H1 (cell line): ENCODE data around the gene OTOGL. TPM values are rescaled to one million over a fixed set of nuclear protein-coding genes. Genes with fewer than 3 reads are reported as not detected.

Experiments
- CTCF ChIA-PET: fragments of 300-600 bp; sonication (Branson Sonifier 250); formaldehyde crosslinking; loops from one replicate; lab custom pipeline; 2021; ENCODE audit not compliant: partially characterized antibody; lab: Charles Lee
- POLR2A ChIA-PET: fragments of 300-600 bp; sonication (Branson Sonifier 250); formaldehyde crosslinking; loops from one replicate; lab custom pipeline; 2021; ENCODE audit warnings: inconsistent platforms; ENCODE audit not compliant: partially characterized antibody; lab: Charles Lee
- DNase-seq, 2 experiments: peaks; one replicate each; pipeline versions ENCODE4 v3.0.0 to v3.0.0-alpha.2; 2010 to 2022; ENCODE audit warnings: low spot score in 2 of 2, low read depth in 1 of 2, mixed read lengths in 1 of 2
- FAIRE-seq: peaks from 2 replicates; lab custom pipeline; 2011; peaks lifted over from hg19 to GRCh38; lab: Jason Lieb, UNC
- H2AFZ ChIP-seq: 2 replicates; pipeline ENCODE4 v1.8.1; 2012; ENCODE audit warnings: low read length, inconsistent platforms
- H2AK5ac ChIP-seq: 2 replicates; pipeline ENCODE4 v1.6.1; 2013; ENCODE audit warnings: low read depth, low read length
- H2BK120ac ChIP-seq: replicated peaks from 2 replicates; pipeline ENCODE3; 2013; ENCODE audit warnings: low read depth, low read length, inconsistent platforms
- H2BK12ac ChIP-seq: 2 replicates; pipeline ENCODE4 v1.6.1; 2013; ENCODE audit warnings: low read depth, low read length
- H2BK15ac ChIP-seq: 2 replicates; pipeline ENCODE4 v1.6.1; 2013; ENCODE audit warnings: low read length
- H2BK20ac ChIP-seq: 2 replicates; pipeline ENCODE4 v1.6.1; 2013; ENCODE audit warnings: low read length
- H2BK5ac ChIP-seq: 2 replicates; pipeline ENCODE4 v1.6.1; 2013; ENCODE audit warnings: low read depth, low read length
- H3K14ac ChIP-seq: 2 replicates; pipeline ENCODE4 v1.6.1; 2013; ENCODE audit warnings: inconsistent platforms; ENCODE audit not compliant: insufficient read length
- H3K18ac ChIP-seq: 2 replicates; pipeline ENCODE4 v1.6.1; 2013; ENCODE audit warnings: low read length; ENCODE audit errors: extremely low read depth
- H3K23ac ChIP-seq: 2 replicates; pipeline ENCODE4 v1.6.1; 2013; ENCODE audit warnings: inconsistent platforms; ENCODE audit not compliant: insufficient read length
- H3K23me2 ChIP-seq: 2 replicates; pipeline ENCODE4 v1.6.1; 2013; ENCODE audit warnings: low read depth, low read length
- H3K27ac ChIP-seq: 2 replicates; pipeline ENCODE4 v1.6.1; 2011; ENCODE audit warnings: low read depth, low read length, inconsistent platforms
- H3K27me3 ChIP-seq, 4 experiments: replicated peaks in 1 of 4; 1 replicate in 1 of 4; 2 replicates in 3 of 4; pipeline versions ENCODE4 v1.6.1 to v1.8.1; 2011 to 2013; ENCODE audit warnings: low read length in 3 of 4, mild to moderate bottlenecking in 3 of 4, inconsistent platforms in 2 of 4, mixed read lengths in 2 of 4, moderate library complexity in 1 of 4; ENCODE audit not compliant: control insufficient read depth in 3 of 4, insufficient read depth in 3 of 4; ENCODE audit errors: extremely low read depth in 1 of 4
- H3K36me3 ChIP-seq, 4 experiments: 2 replicates each; pipeline versions ENCODE4 v1.6.1 to v1.8.1; 2011 to 2013; ENCODE audit warnings: mild to moderate bottlenecking in 4 of 4, low read length in 3 of 4, moderate library complexity in 2 of 4, control low read depth in 1 of 4, inconsistent platforms in 1 of 4; ENCODE audit not compliant: insufficient read depth in 4 of 4, control insufficient read depth in 2 of 4
- H3K4ac ChIP-seq: replicated peaks from 2 replicates; pipeline ENCODE3; 2013; ENCODE audit warnings: low read length, low read depth, mixed read lengths, inconsistent platforms; ENCODE audit not compliant: insufficient read length
- H3K4me1 ChIP-seq, 4 experiments: replicated peaks in 1 of 4; 1 replicate in 1 of 4; 2 replicates in 3 of 4; pipeline versions ENCODE4 v1.6.1 to v1.8.1; 2011 to 2013; ENCODE audit warnings: low read length in 3 of 4, inconsistent platforms in 2 of 4, mixed read lengths in 1 of 4; ENCODE audit not compliant: insufficient read depth in 4 of 4, control insufficient read depth in 3 of 4
- H3K4me2 ChIP-seq, 2 experiments: 2 replicates each; pipeline versions ENCODE4 v1.6.1 to v1.8.1; 2011 to 2013; ENCODE audit warnings: low read depth in 2 of 2, low read length in 2 of 2, control low read depth in 1 of 2, inconsistent platforms in 1 of 2, mild to moderate bottlenecking in 1 of 2; ENCODE audit not compliant: insufficient read depth in 1 of 2
- H3K4me3 ChIP-seq, 4 experiments: fragments of 200-600, 300-600 bp in 1 of 4; sonication (generic), shearing (Covaris generic), sonication (Bioruptor Twin) in 1 of 4; 2 replicates each; pipeline versions ENCODE4 v1.5.1 to v1.8.1; 2011 to 2016; ENCODE audit warnings: low read length in 4 of 4, low read depth in 3 of 4, control low read depth in 2 of 4, inconsistent platforms in 2 of 4, mild to moderate bottlenecking in 2 of 4, mixed read lengths in 1 of 4, moderate library complexity in 1 of 4; ENCODE audit not compliant: insufficient read depth in 2 of 4; ENCODE audit errors: extremely low read depth in 1 of 4
- H3K56ac ChIP-seq: replicated peaks from 2 replicates; pipeline ENCODE3; 2013; ENCODE audit warnings: low read depth, mild to moderate bottlenecking, mixed read lengths, low read length, inconsistent platforms; ENCODE audit not compliant: insufficient read length
- H3K79me1 ChIP-seq: 2 replicates; pipeline ENCODE4 v1.6.1; 2013; ENCODE audit warnings: low read depth, low read length, control low read depth
- H3K79me2 ChIP-seq, 2 experiments: 2 replicates each; pipeline versions ENCODE4 v1.6.1 to v1.8.1; 2012 to 2013; ENCODE audit warnings: low read length in 2 of 2, mild to moderate bottlenecking in 2 of 2, inconsistent platforms in 1 of 2; ENCODE audit not compliant: insufficient read depth in 2 of 2, control insufficient read depth in 1 of 2
- H3K9ac ChIP-seq, 4 experiments: replicated peaks in 1 of 4; 1 replicate in 1 of 4; 2 replicates in 3 of 4; pipeline versions ENCODE4 v1.6.1 to v1.8.1; 2011 to 2013; ENCODE audit warnings: low read depth in 3 of 4, low read length in 3 of 4, control low read depth in 2 of 4, mild to moderate bottlenecking in 2 of 4, moderate library complexity in 2 of 4, inconsistent platforms in 1 of 4; ENCODE audit errors: extremely low read depth in 1 of 4
- H3K9me3 ChIP-seq, 2 experiments: 2 replicates each; pipeline versions ENCODE4 v1.6.1 to v1.8.1; 2012 to 2013; ENCODE audit warnings: mild to moderate bottlenecking in 2 of 2, moderate library complexity in 2 of 2, control low read depth in 1 of 2, inconsistent platforms in 1 of 2, low read depth in 1 of 2, low read length in 1 of 2, mixed read lengths in 1 of 2; ENCODE audit not compliant: insufficient read depth in 2 of 2
- H4K20me1 ChIP-seq, 2 experiments: replicated peaks in 1 of 2; 2 replicates each; pipeline versions ENCODE3 to v1.8.1; 2011 to 2013; ENCODE audit warnings: inconsistent platforms in 2 of 2, low read length in 2 of 2, mild to moderate bottlenecking in 1 of 2; ENCODE audit not compliant: insufficient read depth in 2 of 2, control insufficient read depth in 1 of 2
- H4K5ac ChIP-seq: 2 replicates; pipeline ENCODE4 v1.6.1; 2013; ENCODE audit warnings: low read length, low read depth, mixed read lengths, inconsistent platforms; ENCODE audit not compliant: insufficient read length
- H4K8ac ChIP-seq: 2 replicates; pipeline ENCODE4 v1.8.0; 2013; ENCODE audit warnings: mild to moderate bottlenecking, moderate library complexity, low read length, inconsistent platforms; ENCODE audit not compliant: insufficient read depth; ENCODE audit errors: extremely low read depth
- H4K91ac ChIP-seq: replicated peaks from 2 replicates; pipeline ENCODE3; 2013; ENCODE audit warnings: low read length, mixed read lengths, inconsistent platforms; ENCODE audit not compliant: insufficient read length
- ASH2L ChIP-seq: fragments of 200-600, 300-600 bp; sonication (generic); IDR thresholded peaks from one replicate; pipeline ENCODE4 v1.7.1; 2017; ENCODE audit warnings: low read length
- CBX8 ChIP-seq: fragments of 300-800, 300-1000 bp; sonication (generic); IDR thresholded peaks from 2 replicates; pipeline ENCODE4 v1.7.1; 2016; ENCODE audit warnings: low read depth, low read length, borderline replicate concordance
- CHD2 ChIP-seq: IDR thresholded peaks from 2 replicates; pipeline ENCODE4 v1.6.1; 2012; ENCODE audit warnings: low read length, improper control_type of control experiment
- CTBP2 ChIP-seq: IDR thresholded peaks from 2 replicates; pipeline ENCODE4 v1.7.0; 2011; ENCODE audit warnings: borderline replicate concordance, mild to moderate bottlenecking, moderate library complexity, mixed read lengths, low read length; ENCODE audit not compliant: insufficient read depth, insufficient read length
- NRF1 ChIP-seq: IDR thresholded peaks from 2 replicates; pipeline ENCODE4 v1.6.1; 2011; ENCODE audit warnings: mild to moderate bottlenecking, low read depth, low read length, improper control_type of control experiment
- RBBP5 ChIP-seq: IDR thresholded peaks from 2 replicates; pipeline ENCODE4 v1.7.1; 2012; ENCODE audit warnings: low read depth, mild to moderate bottlenecking, inconsistent platforms, low read length, moderate library complexity, borderline replicate concordance
- SRF ChIP-seq: IDR thresholded peaks from 2 replicates; pipeline ENCODE4 v1.6.1; 2011; ENCODE audit warnings: mild to moderate bottlenecking, low read depth, low read length, moderate library complexity
- TAF1 ChIP-seq: IDR thresholded peaks from 2 replicates; pipeline ENCODE4 v1.6.1; 2011; ENCODE audit warnings: mild to moderate bottlenecking, low read depth, low read length
- WGBS, 2 experiments: shearing (Covaris generic) in 1 of 2; methylation state at CpG; one replicate each; pipeline versions ENCODE4 v1.1.6 to v1.1.7; 2013 to 2015; ENCODE audit warnings: low lambda C conversion rate in 2 of 2, mixed read lengths in 2 of 2, inconsistent platforms in 1 of 2, low coverage in 1 of 2, missing lambda C conversion rate in 1 of 2; ENCODE audit not compliant: insufficient replicate concordance in 2 of 2, insufficient coverage in 1 of 2, insufficient read length in 1 of 2; ENCODE audit errors: extremely low coverage in 1 of 2, missing lambda C conversion rate in 1 of 2; 5-methylcytosine and 5-hydroxymethylcytosine counted together
- polyA plus RNA-seq, 7 experiments: library from polyadenylated mRNA; depleted of rRNA in 3 of 7; stranded (reverse) in 5 of 7; unstranded in 2 of 7; fragments of >200 nt in 5 of 7; fragments of 200-250 nt in 2 of 7; gene quantifications; 1 replicate in 5 of 7; 2 replicates in 1 of 7; 4 replicates in 1 of 7; pipeline versions ENCODE4 v1.2.1 to v1.2.3, GENCODE V29; 2011 to 2013; ENCODE audit warnings: missing spikeins in 2 of 7, mixed read lengths in 2 of 7
- total RNA-seq: library from RNA; stranded (reverse); fragmentation: NEBNext Ultra II Directional; extraction: Animal tissue kit (Norgen Biotek cat#: 25700); gene quantifications from 2 replicates; pipeline ENCODE4 v1.2.1, GENCODE V29; 2021

The OTOGL gene
- total and polyA plus RNA-seq, 2 of the 8 experiments (the other 6 are each of a cell fraction or from before 2014, with no cell fraction given) = 0.12 to 0.17 TPM

DNA sequence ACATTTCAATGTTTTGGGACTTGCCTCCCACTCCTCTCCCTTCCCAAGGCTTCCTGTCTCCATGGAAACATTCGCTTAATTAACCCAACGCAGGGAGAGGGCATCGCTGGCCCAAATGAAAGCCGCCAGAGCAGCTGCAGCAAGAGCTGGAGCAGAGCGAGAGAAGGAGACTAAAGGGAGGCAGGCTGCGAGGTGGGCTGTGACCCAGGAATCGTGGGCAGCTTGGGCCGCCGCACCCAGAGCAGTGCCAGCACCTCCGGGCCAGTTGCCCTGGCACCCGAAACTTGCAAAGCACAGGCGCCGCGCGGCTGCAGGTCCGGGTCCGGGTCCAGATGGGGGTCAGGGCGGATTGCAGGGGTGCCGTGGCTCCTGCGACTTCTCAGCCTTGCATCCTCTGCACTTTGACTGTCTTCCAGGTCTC lies 301.2 kb downstream of the OTOGL start:
- Histone ChIP-seq H2BK15ac (no peak overlapping the region), H2AFZ (peak overlapping the region; percentile 94), H3K23me2 (no peaks in the 10 kb centered on the region; the same call in 1 of the 2 replicates), H3K56ac (no peak overlapping the region), H3K79me1 (no peaks in the 10 kb centered on the region), H4K20me1 (no peaks in the 10 kb centered on the region), H3K4me1 (no peaks in the 10 kb centered on the region), H3K23ac (no peak overlapping the region), H3K79me2 (no peaks in the 10 kb centered on the region), H2BK5ac (no peak overlapping the region), H4K91ac (no peak overlapping the region), H3K4me2 (peak overlapping the region in 1 of 2 experiments; percentile 7; a peak in 2 of 4 replicates), H2BK120ac (no peak overlapping the region), H3K36me3 (no peaks in the 10 kb centered on the region), H3K4ac (no peak overlapping the region), H3K14ac (no peak overlapping the region), H4K8ac (no peak overlapping the region; the same call in 1 of the 2 replicates), H3K18ac (no peak overlapping the region), H2BK12ac (no peak overlapping the region), H3K27ac (no peak overlapping the region), H3K4me3 (no peak overlapping the region), H3K9ac (no peak overlapping the region), H2AK5ac (no peak overlapping the region), H4K5ac (no peak overlapping the region), H3K9me3 (no peaks in the 10 kb centered on the region), H3K27me3 (no peaks in the 10 kb centered on the region), H2BK20ac (no peak overlapping the region)
- TF ChIP-seq ASH2L (no peak), SRF (no peak), NRF1 (no peak), TAF1 (no peak), CTBP2 (no peak), RBBP5 (no peak), CBX8 (no peak), CHD2 (no peak)
- 81% methylated on average over 20 of the region's 20 CpGs; no CpG with 5 or more reads in 1 of the 2 experiments for WGBS, 2 experiments
- ChIA-PET CTCF (interaction anchor here (1.0 to 2.9 kb wide), 6 partner anchors 10 to 437 kb away, joined by 3 to 10 read pairs (median 5); no protein-coding TSS in a partner anchor), POLR2A (interaction anchor here (0.6 kb wide), 1 partner anchor 93 kb away, joined by 6 read pairs; no protein-coding TSS in a partner anchor)
- DNase-seq = peak in 1 of 2 experiments; percentile 52
- FAIRE-seq = no peak
